Osteoblast (primary cell): Measurements from ENCODE around the gene TCF7L2. TPM values are rescaled to one million over a fixed set of nuclear protein-coding genes. Genes with fewer than 3 reads are reported as not detected.
"Not testable (repeated sequence)": the region's sequence is repeated elsewhere in the genome, so short reads cannot be mapped to it uniquely, and the experiment has no call there.

Experiments used
- DNase-seq: peaks from one replicate; pipeline ENCODE4 v3.0.0; 2011; ENCODE audit warnings: low spot score, mixed read lengths; ENCODE audit not compliant: insufficient read length; ENCODE audit errors: missing footprints
- H2AFZ ChIP-seq: 2 replicates; pipeline ENCODE4 v1.6.0; 2011; ENCODE audit warnings: mild to moderate bottlenecking, low read length
- H3K27ac ChIP-seq: 2 replicates; pipeline ENCODE4 v1.5.1; 2011; ENCODE audit warnings: mild to moderate bottlenecking, low read depth, low read length, moderate library complexity
- H3K27me3 ChIP-seq: 2 replicates; pipeline ENCODE4 v1.6.0; 2012; ENCODE audit warnings: mild to moderate bottlenecking, control low read depth, inconsistent platforms, low read length, moderate library complexity; ENCODE audit not compliant: insufficient read depth
- H3K36me3 ChIP-seq: 2 replicates; pipeline ENCODE4 v1.5.1; 2011; ENCODE audit warnings: mild to moderate bottlenecking, low read length, control low read depth, moderate library complexity; ENCODE audit not compliant: insufficient read depth
- H3K4me1 ChIP-seq: 2 replicates; pipeline ENCODE4 v1.5.1; 2011; ENCODE audit warnings: mild to moderate bottlenecking, low read length, control low read depth, moderate library complexity; ENCODE audit not compliant: insufficient read depth
- H3K4me2 ChIP-seq: 2 replicates; pipeline ENCODE4 v1.6.0; 2011; ENCODE audit warnings: mild to moderate bottlenecking, low read length; ENCODE audit not compliant: insufficient read depth
- H3K4me3 ChIP-seq: fragments of 200-600 bp; sonication (generic); 3 replicates; pipeline ENCODE4 v1.5.1; 2012; ENCODE audit warnings: mild to moderate bottlenecking, low read length, inconsistent platforms; ENCODE audit not compliant: insufficient read depth
- H3K79me2 ChIP-seq: 2 replicates; pipeline ENCODE4 v1.6.0; 2012; ENCODE audit warnings: mild to moderate bottlenecking, low read length, control low read depth, inconsistent platforms; ENCODE audit not compliant: insufficient read depth
- H3K9me3 ChIP-seq: 2 replicates; pipeline ENCODE4 v1.5.1; 2011; ENCODE audit warnings: low read depth, low read length, control low read depth
- H4K20me1 ChIP-seq: 2 replicates; pipeline ENCODE4 v1.6.0; 2012; ENCODE audit warnings: mild to moderate bottlenecking, low read length, control low read depth; ENCODE audit not compliant: insufficient read depth
- total RNA-seq: library from RNA; depleted of rRNA; stranded (reverse); fragments of >200 nt; gene quantifications from 2 replicates; pipeline ENCODE4 v1.2.3, GENCODE V29; 2012
- TF ChIP-seq, protein P1 (sequence below): IDR thresholded peaks from 2 replicates; pipeline ENCODE4 v1.5.1; 2011; ENCODE audit warnings: mild to moderate bottlenecking, low read depth, low read length, moderate library complexity; ENCODE audit errors: extremely low read depth

Gene TCF7L2
- total RNA-seq, 1 donor: 9.0 TPM

DNA sequence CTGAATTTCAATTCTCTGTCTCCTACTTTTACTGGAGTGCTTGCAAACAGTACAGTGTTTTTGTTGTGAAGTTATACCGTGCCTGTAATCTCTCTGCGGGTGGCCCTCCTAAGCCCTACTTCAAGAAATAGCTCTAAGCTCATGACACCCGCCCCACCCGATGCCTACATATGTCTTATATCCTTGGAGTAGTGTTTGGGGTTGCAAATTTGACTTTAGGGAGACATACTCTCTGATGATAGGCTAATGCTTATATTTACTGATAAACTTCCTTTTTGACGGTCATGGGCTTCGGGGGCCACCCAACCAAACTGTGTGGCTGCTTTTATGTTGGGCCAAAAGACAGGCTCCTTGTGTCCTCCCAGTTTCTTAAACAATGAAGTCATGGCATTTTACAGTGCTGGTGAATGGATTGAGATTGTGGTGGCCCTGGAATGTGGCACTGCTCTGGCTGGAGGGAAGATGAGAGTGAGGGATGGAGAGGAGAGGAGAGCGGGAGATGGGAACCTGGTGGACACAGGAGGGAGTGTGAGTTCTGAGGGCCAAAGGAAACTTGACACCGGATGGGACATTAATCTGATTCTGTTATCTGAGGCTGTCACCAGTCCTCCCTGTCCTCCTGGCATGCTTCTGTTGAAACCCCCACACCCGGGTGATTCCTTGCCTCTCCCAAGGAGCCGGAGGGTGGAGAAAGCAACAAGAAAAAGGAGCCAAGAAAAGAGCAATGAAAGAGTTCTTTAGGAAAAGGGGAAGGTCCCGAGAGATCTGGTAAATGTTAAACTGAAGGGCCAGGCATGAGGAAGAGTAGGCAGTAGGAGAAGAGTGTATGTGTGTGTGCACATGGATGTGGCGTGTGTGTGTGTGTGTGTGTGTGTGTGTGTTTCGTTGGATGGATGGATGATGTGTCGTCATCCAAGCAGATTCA is 113.3 kb downstream of the TCF7L2 start:
- Histone ChIP-seq H3K4me3 (no peak overlapping the region), H3K79me2 (peaks cover 44% of the 10 kb centered on the region), H3K27ac (no peak overlapping the region), H3K27me3 (no peaks in the 10 kb centered on the region), H3K4me2 (no peak overlapping the region), H3K36me3 (no peaks in the 10 kb centered on the region), H2AFZ (no peak overlapping the region), H3K4me1 (peaks cover 30% of the 10 kb centered on the region), H4K20me1 (peaks cover 2% of the 10 kb centered on the region), H3K9me3 (no peaks in the 10 kb centered on the region)
- TF ChIP-seq, protein P1, sequence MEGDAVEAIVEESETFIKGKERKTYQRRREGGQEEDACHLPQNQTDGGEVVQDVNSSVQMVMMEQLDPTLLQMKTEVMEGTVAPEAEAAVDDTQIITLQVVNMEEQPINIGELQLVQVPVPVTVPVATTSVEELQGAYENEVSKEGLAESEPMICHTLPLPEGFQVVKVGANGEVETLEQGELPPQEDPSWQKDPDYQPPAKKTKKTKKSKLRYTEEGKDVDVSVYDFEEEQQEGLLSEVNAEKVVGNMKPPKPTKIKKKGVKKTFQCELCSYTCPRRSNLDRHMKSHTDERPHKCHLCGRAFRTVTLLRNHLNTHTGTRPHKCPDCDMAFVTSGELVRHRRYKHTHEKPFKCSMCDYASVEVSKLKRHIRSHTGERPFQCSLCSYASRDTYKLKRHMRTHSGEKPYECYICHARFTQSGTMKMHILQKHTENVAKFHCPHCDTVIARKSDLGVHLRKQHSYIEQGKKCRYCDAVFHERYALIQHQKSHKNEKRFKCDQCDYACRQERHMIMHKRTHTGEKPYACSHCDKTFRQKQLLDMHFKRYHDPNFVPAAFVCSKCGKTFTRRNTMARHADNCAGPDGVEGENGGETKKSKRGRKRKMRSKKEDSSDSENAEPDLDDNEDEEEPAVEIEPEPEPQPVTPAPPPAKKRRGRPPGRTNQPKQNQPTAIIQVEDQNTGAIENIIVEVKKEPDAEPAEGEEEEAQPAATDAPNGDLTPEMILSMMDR: no peak
- DNase-seq: no peak

DNA sequence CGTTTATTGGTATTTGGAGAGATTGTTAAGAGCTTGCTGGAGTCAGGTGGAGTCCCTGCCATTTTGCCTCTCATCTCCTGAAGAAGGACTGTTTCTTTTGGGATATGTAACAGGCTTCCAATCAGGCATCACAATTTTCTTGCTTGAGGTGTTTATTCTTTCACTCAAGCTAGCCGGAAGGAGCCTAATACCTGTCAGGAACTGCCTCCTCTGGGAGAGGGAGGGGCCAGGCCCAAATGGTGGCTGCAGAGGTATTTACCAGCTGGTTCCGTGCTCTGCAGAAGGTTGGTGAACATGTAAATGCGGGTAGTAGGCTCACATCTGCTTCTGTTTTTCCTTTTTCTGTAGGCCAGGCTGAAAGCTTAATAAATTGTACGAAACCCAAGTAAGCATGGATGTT is 114.0 kb downstream of the TCF7L2 start:
- Histone ChIP-seq H3K27ac (no peak overlapping the region), H3K27me3 (no peaks in the 10 kb centered on the region), H3K4me2 (no peak overlapping the region), H3K36me3 (no peaks in the 10 kb centered on the region), H3K4me3 (no peak overlapping the region), H3K9me3 (no peaks in the 10 kb centered on the region), H3K4me1 (peaks cover 23% of the 10 kb centered on the region), H3K79me2 (peaks cover 41% of the 10 kb centered on the region), H4K20me1 (peaks cover 2% of the 10 kb centered on the region), H2AFZ (no peak overlapping the region)
- DNase-seq: no peak
- TF ChIP-seq, protein P1: no peak

DNA sequence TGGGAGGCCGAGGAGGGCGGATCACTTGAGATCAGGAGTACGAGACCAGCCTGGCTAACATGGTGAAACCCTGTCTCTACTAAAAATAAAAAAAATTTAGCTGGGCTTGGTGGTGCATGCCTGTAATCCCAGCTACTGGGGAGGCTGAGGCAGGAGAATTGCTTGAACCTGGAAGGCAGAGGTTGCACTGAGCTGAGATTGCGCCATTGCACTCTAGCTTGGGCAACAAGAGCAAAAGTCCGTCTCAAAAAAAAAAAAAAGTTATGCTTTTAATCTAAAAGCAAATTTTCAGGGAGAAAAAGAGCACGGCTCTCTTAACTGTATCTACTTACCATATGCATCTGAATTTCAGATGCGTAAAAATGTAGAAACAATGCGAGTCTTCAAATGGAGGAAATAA is 116.1 kb downstream of the TCF7L2 start:
- not testable (repeated sequence) for H3K36me3 ChIP-seq, H3K4me3 ChIP-seq, DNase-seq, H3K9me3 ChIP-seq, H3K27ac ChIP-seq, H4K20me1 ChIP-seq, H3K27me3 ChIP-seq, H2AFZ ChIP-seq, H3K4me1 ChIP-seq, H3K4me2 ChIP-seq
- H3K79me2 ChIP-seq: peaks cover 36% of the 10 kb centered on the region

DNA sequence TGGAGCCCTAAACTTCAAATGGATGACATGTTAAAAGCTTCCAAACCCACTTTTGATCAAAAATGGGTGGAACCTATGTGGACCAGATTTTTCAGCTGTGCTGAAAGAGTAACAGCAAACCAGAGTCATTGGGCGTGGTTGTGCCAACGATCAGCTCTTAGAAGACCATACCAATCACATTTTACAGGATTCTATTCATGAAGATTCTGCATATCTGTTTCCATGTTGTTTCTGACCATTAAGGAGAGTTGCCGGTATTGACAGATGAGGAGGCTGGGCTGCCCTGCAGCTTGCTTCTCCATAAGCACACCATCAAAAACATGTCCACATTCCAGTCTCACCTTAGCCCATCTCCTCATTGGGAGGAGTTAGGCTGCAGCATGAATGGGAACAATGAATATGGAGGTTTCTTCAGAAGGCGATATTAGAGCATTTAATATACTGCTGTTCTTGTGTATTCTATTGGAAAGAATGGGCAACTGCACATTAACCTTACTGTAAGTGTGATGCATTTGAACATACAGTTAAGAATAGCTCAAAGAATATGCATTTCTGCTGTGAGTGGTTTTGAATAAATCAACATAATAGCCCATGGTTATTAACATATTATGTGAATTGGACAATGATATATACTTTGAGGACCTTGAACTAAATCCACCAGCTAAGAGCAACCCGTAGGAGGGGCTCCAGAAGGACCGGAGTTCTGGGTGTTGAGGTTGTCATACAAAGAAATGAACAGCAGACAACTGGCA is 116.7 kb downstream of the TCF7L2 start:
- Histone ChIP-seq H3K4me3 (no peak overlapping the region), H3K9me3 (no peaks in the 10 kb centered on the region), H3K36me3 (no peaks in the 10 kb centered on the region), H3K27me3 (no peaks in the 10 kb centered on the region), H3K27ac (no peak overlapping the region), H3K4me2 (no peak overlapping the region), H2AFZ (no peak overlapping the region), H3K4me1 (peaks cover 8% of the 10 kb centered on the region), H4K20me1 (peaks cover 2% of the 10 kb centered on the region), H3K79me2 (peaks cover 29% of the 10 kb centered on the region)
- no peak for DNase-seq
- TF ChIP-seq, protein P1: no peak
